Measurements from ENCODE around the gene ZNF699.

DNA sequence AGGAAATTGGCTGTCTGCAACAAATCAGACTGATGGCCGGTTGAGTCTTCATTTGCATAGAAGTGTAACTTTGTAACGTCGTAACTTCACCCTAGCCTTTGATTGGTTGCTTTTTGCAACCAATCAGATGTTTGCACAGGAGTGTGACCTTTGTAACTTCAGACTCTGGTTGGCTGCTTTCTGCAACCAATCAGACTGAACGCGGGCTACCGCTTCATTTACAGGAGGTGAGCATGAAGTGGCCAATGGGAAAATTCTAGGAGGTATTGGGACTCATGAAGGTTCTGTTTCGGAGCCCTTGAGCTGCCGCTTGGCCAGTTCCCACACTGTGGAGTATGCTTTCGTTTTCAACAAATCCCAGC, 13.9 kb upstream of the ZNF699 start:
- TF ChIP-seq, protein P1, sequence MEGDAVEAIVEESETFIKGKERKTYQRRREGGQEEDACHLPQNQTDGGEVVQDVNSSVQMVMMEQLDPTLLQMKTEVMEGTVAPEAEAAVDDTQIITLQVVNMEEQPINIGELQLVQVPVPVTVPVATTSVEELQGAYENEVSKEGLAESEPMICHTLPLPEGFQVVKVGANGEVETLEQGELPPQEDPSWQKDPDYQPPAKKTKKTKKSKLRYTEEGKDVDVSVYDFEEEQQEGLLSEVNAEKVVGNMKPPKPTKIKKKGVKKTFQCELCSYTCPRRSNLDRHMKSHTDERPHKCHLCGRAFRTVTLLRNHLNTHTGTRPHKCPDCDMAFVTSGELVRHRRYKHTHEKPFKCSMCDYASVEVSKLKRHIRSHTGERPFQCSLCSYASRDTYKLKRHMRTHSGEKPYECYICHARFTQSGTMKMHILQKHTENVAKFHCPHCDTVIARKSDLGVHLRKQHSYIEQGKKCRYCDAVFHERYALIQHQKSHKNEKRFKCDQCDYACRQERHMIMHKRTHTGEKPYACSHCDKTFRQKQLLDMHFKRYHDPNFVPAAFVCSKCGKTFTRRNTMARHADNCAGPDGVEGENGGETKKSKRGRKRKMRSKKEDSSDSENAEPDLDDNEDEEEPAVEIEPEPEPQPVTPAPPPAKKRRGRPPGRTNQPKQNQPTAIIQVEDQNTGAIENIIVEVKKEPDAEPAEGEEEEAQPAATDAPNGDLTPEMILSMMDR (IDR thresholded peaks at IDR 0.05): no peak
- TF ChIP-seq POLR2A (IDR thresholded peaks at IDR 0.05): no peak

Measured in testis (tissue), 2 donors.